HEK293 (cell line): ENCODE data around the gene MSRB1.

ENCODE experiments used
- BCL11A ChIP-seq: fragments of 450-650 bp; formaldehyde crosslinking; IDR thresholded peaks from 2 replicates; pipeline ENCODE4 v1.5.1; 2016; ENCODE audit warnings: low read depth, missing biosample characterization, missing genetic modification characterization
- GLIS1 ChIP-seq: fragments of 450-650 bp; formaldehyde crosslinking; IDR thresholded peaks from 2 replicates; pipeline ENCODE4 v1.5.1; 2016; ENCODE audit warnings: missing biosample characterization, missing genetic modification characterization
- GLIS2 ChIP-seq: fragments of 450-650 bp; formaldehyde crosslinking; IDR thresholded peaks from 2 replicates; pipeline ENCODE4 v1.5.1; 2016; ENCODE audit warnings: missing biosample characterization, missing genetic modification characterization
- SP3 ChIP-seq: fragments of 450-650 bp; formaldehyde crosslinking; IDR thresholded peaks from 2 replicates; pipeline ENCODE4 v1.5.1; 2016; ENCODE audit warnings: missing biosample characterization, missing genetic modification characterization
- TSHZ1 ChIP-seq: fragments of 450-650 bp; formaldehyde crosslinking; IDR thresholded peaks from 2 replicates; pipeline ENCODE4 v1.5.1; 2016; ENCODE audit warnings: missing biosample characterization, missing genetic modification characterization, borderline replicate concordance
- ZBTB44 ChIP-seq: fragments of 450-650 bp; IDR thresholded peaks from 2 replicates; pipeline ENCODE4 v1.5.1; 2018; ENCODE audit warnings: missing biosample characterization, mild to moderate bottlenecking, missing genetic modification characterization
- ZIC2 ChIP-seq: fragments of 450-650 bp; formaldehyde crosslinking; IDR thresholded peaks from 2 replicates; pipeline ENCODE4 v1.5.1; 2016; ENCODE audit warnings: missing biosample characterization, missing genetic modification characterization
- ZNF18 ChIP-seq: fragments of 450-650 bp; formaldehyde crosslinking; IDR thresholded peaks from 2 replicates; pipeline ENCODE4 v1.5.1; 2016; ENCODE audit warnings: missing biosample characterization, missing genetic modification characterization
- ZNF214 ChIP-seq: fragments of 450-650 bp; formaldehyde crosslinking; IDR thresholded peaks from 2 replicates; pipeline ENCODE4 v1.5.1; 2017; ENCODE audit warnings: missing biosample characterization, mild to moderate bottlenecking, missing genetic modification characterization, borderline replicate concordance
- ZNF23 ChIP-seq: fragments of 450-650 bp; formaldehyde crosslinking; IDR thresholded peaks from 2 replicates; pipeline ENCODE4 v1.5.1; 2016; ENCODE audit warnings: missing biosample characterization, missing genetic modification characterization, borderline replicate concordance
- ZNF266 ChIP-seq: fragments of 450-650 bp; formaldehyde crosslinking; IDR thresholded peaks from 2 replicates; pipeline ENCODE4 v1.5.1; 2016; ENCODE audit warnings: missing biosample characterization, missing genetic modification characterization, low read depth
- ZNF274 ChIP-seq, 2 experiments: fragments of 200-500 bp in 1 of 2; fragments of 450-650 bp in 1 of 2; sonication (Bioruptor generic) in 1 of 2; formaldehyde crosslinking in 1 of 2; IDR thresholded peaks; 2 replicates each; pipeline versions ENCODE4 v1.5.1 to v1.6.1; 2014 to 2016; ENCODE audit warnings: borderline replicate concordance in 1 of 2, inconsistent platforms in 1 of 2, low read length in 1 of 2, missing biosample characterization in 1 of 2, missing genetic modification characterization in 1 of 2
- ZNF311 ChIP-seq: fragments of 450-650 bp; formaldehyde crosslinking; IDR thresholded peaks from 2 replicates; pipeline ENCODE4 v1.5.1; 2017; ENCODE audit warnings: missing biosample characterization, missing genetic modification characterization, borderline replicate concordance
- ZNF335 ChIP-seq: fragments of 450-650 bp; formaldehyde crosslinking; conservative IDR thresholded peaks from 2 replicates; pipeline ENCODE4 v1.5.1; 2016; ENCODE audit warnings: missing biosample characterization, missing genetic modification characterization
- ZNF558 ChIP-seq: fragments of 450-650 bp; formaldehyde crosslinking; IDR thresholded peaks from 2 replicates; pipeline ENCODE4 v1.5.1; 2016; ENCODE audit warnings: missing biosample characterization, missing genetic modification characterization
- ZNF623 ChIP-seq: fragments of 450-650 bp; formaldehyde crosslinking; IDR thresholded peaks from 2 replicates; pipeline ENCODE4 v1.5.1; 2016; ENCODE audit warnings: missing biosample characterization, missing genetic modification characterization
- ZNF692 ChIP-seq: fragments of 450-650 bp; formaldehyde crosslinking; IDR thresholded peaks from 2 replicates; pipeline ENCODE4 v1.5.1; 2016; ENCODE audit warnings: missing biosample characterization, missing genetic modification characterization
- ZNF768 ChIP-seq: fragments of 450-650 bp; formaldehyde crosslinking; IDR thresholded peaks from 2 replicates; pipeline ENCODE4 v1.5.1; 2018; ENCODE audit warnings: missing biosample characterization, mild to moderate bottlenecking, missing genetic modification characterization
- ZSCAN30 ChIP-seq: fragments of 450-650 bp; IDR thresholded peaks from 2 replicates; pipeline ENCODE4 v1.5.1; 2018; ENCODE audit warnings: missing biosample characterization, mild to moderate bottlenecking, missing genetic modification characterization, moderate library complexity
- TF ChIP-seq, protein P1 (sequence below): fragments of 450-650 bp; formaldehyde crosslinking; IDR thresholded peaks from 2 replicates; pipeline ENCODE4 v1.5.1; 2016; ENCODE audit warnings: missing biosample characterization, missing genetic modification characterization
- TF ChIP-seq, protein P2 (sequence below): fragments of 450-650 bp; formaldehyde crosslinking; IDR thresholded peaks from 2 replicates; pipeline ENCODE4 v1.5.1; 2016; ENCODE audit warnings: missing biosample characterization, missing genetic modification characterization
- TF ChIP-seq, protein P3 (sequence below): fragments of 450-650 bp; formaldehyde crosslinking; IDR thresholded peaks from 2 replicates; pipeline ENCODE4 v1.5.1; 2016; ENCODE audit warnings: missing biosample characterization, missing genetic modification characterization
- TF ChIP-seq, protein P4 (sequence below): fragments of 450-650 bp; formaldehyde crosslinking; IDR thresholded peaks from 2 replicates; pipeline ENCODE4 v1.5.1; 2016; ENCODE audit warnings: missing biosample characterization, missing genetic modification characterization

Gene MSRB1

DNA sequence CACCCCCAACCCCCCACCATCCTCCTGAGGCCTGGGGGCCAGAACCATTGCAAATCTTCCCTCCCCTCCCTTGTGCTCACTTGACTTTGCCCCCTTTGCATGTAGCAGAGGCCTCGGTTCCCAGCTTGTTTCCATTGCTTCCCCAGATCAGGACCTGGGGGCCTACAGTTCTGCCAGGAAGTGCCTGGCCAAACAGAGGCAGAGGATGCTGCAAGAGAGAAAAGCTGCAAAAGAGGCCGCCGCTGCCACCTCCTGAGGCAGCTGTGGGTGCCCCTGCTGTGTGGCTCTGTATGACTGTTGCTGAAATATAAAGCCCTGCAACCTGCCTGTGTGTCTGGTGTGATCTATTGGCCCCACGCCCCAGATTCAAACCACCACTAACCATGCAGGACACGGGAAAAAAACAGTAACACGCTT, 18.7 kb upstream of the MSRB1 start (continued):
- no peak for TF ChIP-seq ZNF623 (tag by site-specific recombination)
- no peak for TF ChIP-seq ZNF768 (tag by site-specific recombination)
- TF ChIP-seq ZNF274 (IDR thresholded peaks at IDR 0.05; ENCODE audit: low read length): no peak
- TF ChIP-seq ZNF274 (tag by site-specific recombination; IDR thresholded peaks at IDR 0.05; ENCODE audit: borderline replicate concordance): no peak
- TF ChIP-seq ZNF558 (tag by site-specific recombination): no peak
- TF ChIP-seq ZBTB44 (tag by site-specific recombination): peak; percentile 98
- no peak for TF ChIP-seq ZNF214 (tag by site-specific recombination)
- no peak for TF ChIP-seq ZNF311 (tag by site-specific recombination)
- TF ChIP-seq GLIS1 (tag by site-specific recombination): peak; percentile 38
- peak; percentile 46 for TF ChIP-seq GLIS2 (tag by site-specific recombination)
- TF ChIP-seq BCL11A (tag by site-specific recombination): peak; percentile 65
- TF ChIP-seq ZNF266: no peak
- TF ChIP-seq ZSCAN30 (tag by site-specific recombination): peak; percentile 81
- TF ChIP-seq ZIC2 (tag by site-specific recombination): peak; percentile 87
- TF ChIP-seq, protein P1, sequence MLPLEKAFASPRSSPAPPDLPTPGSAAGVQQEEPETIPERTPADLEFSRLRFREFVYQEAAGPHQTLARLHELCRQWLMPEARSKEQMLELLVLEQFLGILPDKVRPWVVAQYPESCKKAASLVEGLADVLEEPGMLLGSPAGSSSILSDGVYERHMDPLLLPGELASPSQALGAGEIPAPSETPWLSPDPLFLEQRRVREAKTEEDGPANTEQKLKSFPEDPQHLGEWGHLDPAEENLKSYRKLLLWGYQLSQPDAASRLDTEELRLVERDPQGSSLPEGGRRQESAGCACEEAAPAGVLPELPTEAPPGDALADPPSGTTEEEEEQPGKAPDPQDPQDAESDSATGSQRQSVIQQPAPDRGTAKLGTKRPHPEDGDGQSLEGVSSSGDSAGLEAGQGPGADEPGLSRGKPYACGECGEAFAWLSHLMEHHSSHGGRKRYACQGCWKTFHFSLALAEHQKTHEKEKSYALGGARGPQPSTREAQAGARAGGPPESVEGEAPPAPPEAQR (tag by site-specific recombination): no peak
- peak; percentile 82 for TF ChIP-seq ZNF18 (tag by site-specific recombination)
- TF ChIP-seq, protein P2, sequence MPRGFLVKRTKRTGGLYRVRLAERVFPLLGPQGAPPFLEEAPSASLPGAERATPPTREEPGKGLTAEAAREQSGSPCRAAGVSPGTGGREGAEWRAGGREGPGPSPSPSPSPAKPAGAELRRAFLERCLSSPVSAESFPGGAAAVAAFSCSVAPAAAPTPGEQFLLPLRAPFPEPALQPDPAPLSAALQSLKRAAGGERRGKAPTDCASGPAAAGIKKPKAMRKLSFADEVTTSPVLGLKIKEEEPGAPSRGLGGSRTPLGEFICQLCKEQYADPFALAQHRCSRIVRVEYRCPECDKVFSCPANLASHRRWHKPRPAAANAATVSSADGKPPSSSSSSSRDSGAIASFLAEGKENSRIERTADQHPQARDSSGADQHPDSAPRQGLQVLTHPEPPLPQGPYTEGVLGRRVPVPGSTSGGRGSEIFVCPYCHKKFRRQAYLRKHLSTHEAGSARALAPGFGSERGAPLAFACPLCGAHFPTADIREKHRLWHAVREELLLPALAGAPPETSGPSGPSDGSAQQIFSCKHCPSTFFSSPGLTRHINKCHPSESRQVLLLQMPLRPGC: 0 out of 2 replicates have a peak, but pooled peaks have one; percentile 20
- TF ChIP-seq ZNF23 (tag by site-specific recombination): no peak
- no peak for TF ChIP-seq TSHZ1 (tag by site-specific recombination)
- TF ChIP-seq ZNF335 (tag by site-specific recombination): peak; percentile 34
- TF ChIP-seq, protein P3, sequence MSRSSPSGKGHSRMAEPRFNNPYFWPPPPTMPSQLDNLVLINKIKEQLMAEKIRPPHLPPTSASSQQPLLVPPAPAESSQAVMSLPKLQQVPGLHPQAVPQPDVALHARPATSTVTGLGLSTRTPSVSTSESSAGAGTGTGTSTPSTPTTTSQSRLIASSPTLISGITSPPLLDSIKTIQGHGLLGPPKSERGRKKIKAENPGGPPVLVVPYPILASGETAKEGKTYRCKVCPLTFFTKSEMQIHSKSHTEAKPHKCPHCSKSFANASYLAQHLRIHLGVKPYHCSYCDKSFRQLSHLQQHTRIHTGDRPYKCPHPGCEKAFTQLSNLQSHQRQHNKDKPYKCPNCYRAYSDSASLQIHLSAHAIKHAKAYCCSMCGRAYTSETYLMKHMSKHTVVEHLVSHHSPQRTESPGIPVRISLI: no peak
- TF ChIP-seq ZNF692 (tag by site-specific recombination): no peak
- no peak for TF ChIP-seq SP3 (tag by site-specific recombination)
- TF ChIP-seq, protein P4, sequence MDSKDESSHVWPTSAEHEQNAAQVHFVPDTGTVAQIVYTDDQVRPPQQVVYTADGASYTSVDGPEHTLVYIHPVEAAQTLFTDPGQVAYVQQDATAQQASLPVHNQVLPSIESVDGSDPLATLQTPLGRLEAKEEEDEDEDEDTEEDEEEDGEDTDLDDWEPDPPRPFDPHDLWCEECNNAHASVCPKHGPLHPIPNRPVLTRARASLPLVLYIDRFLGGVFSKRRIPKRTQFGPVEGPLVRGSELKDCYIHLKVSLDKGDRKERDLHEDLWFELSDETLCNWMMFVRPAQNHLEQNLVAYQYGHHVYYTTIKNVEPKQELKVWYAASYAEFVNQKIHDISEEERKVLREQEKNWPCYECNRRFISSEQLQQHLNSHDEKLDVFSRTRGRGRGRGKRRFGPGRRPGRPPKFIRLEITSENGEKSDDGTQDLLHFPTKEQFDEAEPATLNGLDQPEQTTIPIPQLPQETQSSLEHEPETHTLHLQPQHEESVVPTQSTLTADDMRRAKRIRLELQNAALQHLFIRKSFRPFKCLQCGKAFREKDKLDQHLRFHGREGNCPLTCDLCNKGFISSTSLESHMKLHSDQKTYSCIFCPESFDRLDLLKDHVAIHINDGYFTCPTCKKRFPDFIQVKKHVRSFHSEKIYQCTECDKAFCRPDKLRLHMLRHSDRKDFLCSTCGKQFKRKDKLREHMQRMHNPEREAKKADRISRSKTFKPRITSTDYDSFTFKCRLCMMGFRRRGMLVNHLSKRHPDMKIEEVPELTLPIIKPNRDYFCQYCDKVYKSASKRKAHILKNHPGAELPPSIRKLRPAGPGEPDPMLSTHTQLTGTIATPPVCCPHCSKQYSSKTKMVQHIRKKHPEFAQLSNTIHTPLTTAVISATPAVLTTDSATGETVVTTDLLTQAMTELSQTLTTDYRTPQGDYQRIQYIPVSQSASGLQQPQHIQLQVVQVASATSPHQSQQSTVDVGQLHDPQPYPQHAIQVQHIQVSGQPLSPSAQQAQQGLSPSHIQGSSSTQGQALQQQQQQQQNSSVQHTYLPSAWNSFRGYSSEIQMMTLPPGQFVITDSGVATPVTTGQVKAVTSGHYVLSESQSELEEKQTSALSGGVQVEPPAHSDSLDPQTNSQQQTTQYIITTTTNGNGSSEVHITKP: peak; percentile 83
